WTC11 (cell line): ENCODE measurements around the gene BCORL1.

Source experiments
- CBFB ChIP-seq: sonication (generic); formaldehyde crosslinking; IDR thresholded peaks from 2 replicates; pipeline ENCODE4 v1.8.1; 2022; ENCODE audit warnings: mild to moderate bottlenecking, low read depth, missing genetic modification reagents
- ETV6 ChIP-seq: sonication (generic); formaldehyde crosslinking; IDR thresholded peaks from 2 replicates; pipeline ENCODE4 v1.8.1; 2022; ENCODE audit warnings: mild to moderate bottlenecking, missing genetic modification reagents
- FOXJ3 ChIP-seq: sonication (generic); formaldehyde crosslinking; IDR thresholded peaks from 2 replicates; pipeline ENCODE4 v1.9.0; 2021; ENCODE audit warnings: missing genetic modification reagents, mild to moderate bottlenecking, borderline replicate concordance
- NR1H2 ChIP-seq: sonication (generic); formaldehyde crosslinking; IDR thresholded peaks from 2 replicates; pipeline ENCODE4 v1.9.0; 2021; ENCODE audit warnings: mild to moderate bottlenecking, moderate library complexity, missing genetic modification reagents
- ZNF423 ChIP-seq: fragments of 250-450 bp; sonication (Bioruptor Pico); IDR thresholded peaks from 2 replicates; pipeline ENCODE4 v2.1.2; 2022; ENCODE audit warnings: mild to moderate bottlenecking, moderate library complexity
- TF ChIP-seq, protein P1 (sequence below): fragments of 200-600 bp; IDR thresholded peaks from 2 replicates; pipeline ENCODE4 v1.8.0; 2022; ENCODE audit warnings: antibody characterized with exemption
- TF ChIP-seq, protein P2 (sequence below): sonication (generic); formaldehyde crosslinking; IDR thresholded peaks from 2 replicates; pipeline ENCODE4 v1.8.0; 2022; ENCODE audit warnings: missing genetic modification reagents
- TF ChIP-seq, protein P3 (sequence below): sonication (generic); formaldehyde crosslinking; IDR thresholded peaks from 2 replicates; pipeline ENCODE4 v1.8.0; 2022; ENCODE audit warnings: mild to moderate bottlenecking, missing genetic modification reagents
- TF ChIP-seq, protein P4 (sequence below): sonication (generic); formaldehyde crosslinking; IDR thresholded peaks from 2 replicates; pipeline ENCODE4 v1.8.0; 2023; ENCODE audit warnings: missing genetic modification reagents
- TF ChIP-seq, protein P5 (sequence below): sonication (generic); formaldehyde crosslinking; IDR thresholded peaks from 2 replicates; pipeline ENCODE4 v1.8.1; 2022; ENCODE audit warnings: missing genetic modification reagents, borderline replicate concordance
- TF ChIP-seq, protein P6 (sequence below): sonication (generic); formaldehyde crosslinking; IDR thresholded peaks from 2 replicates; pipeline ENCODE4 v1.8.0; 2022; ENCODE audit warnings: mild to moderate bottlenecking, missing genetic modification reagents
- TF ChIP-seq, protein P7 (sequence below): sonication (generic); formaldehyde crosslinking; IDR thresholded peaks from 2 replicates; pipeline ENCODE4 v1.8.1; 2023; ENCODE audit warnings: mild to moderate bottlenecking, missing genetic modification reagents
- TF ChIP-seq, protein P8 (sequence below): sonication (generic); formaldehyde crosslinking; IDR thresholded peaks from 2 replicates; pipeline ENCODE4 v1.8.1; 2023; ENCODE audit warnings: mild to moderate bottlenecking, missing genetic modification reagents, moderate library complexity

DNA sequence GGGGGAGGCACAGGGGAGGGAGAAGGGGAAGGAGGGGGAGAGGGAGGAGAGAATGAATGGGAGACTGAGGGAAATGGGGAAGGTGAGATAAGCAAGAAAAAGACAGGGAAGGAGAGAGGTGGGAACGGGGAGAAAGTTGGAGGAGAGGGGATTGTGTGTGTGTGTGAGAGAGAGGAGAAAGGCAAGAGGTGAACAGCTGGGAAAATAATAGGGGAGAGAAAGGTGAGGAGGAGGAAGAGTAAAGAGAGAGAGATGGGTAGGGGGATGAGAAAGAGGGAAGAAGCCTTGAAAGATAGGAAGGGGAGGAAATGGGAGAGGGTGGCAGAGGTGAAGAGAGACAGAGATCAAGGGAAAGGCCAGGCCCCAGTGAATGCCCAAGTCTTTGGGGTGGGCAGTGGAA lies 20.1 kb downstream of the BCORL1 start:
- TF ChIP-seq FOXJ3 (CRISPR knock-in tag) (no peak), ETV6 (CRISPR knock-in tag) (no peak), NR1H2 (no peak), CBFB (no peak), ZNF423 (CRISPR knock-in tag) (no peak)
- TF ChIP-seq, protein P1, sequence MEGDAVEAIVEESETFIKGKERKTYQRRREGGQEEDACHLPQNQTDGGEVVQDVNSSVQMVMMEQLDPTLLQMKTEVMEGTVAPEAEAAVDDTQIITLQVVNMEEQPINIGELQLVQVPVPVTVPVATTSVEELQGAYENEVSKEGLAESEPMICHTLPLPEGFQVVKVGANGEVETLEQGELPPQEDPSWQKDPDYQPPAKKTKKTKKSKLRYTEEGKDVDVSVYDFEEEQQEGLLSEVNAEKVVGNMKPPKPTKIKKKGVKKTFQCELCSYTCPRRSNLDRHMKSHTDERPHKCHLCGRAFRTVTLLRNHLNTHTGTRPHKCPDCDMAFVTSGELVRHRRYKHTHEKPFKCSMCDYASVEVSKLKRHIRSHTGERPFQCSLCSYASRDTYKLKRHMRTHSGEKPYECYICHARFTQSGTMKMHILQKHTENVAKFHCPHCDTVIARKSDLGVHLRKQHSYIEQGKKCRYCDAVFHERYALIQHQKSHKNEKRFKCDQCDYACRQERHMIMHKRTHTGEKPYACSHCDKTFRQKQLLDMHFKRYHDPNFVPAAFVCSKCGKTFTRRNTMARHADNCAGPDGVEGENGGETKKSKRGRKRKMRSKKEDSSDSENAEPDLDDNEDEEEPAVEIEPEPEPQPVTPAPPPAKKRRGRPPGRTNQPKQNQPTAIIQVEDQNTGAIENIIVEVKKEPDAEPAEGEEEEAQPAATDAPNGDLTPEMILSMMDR = no peak
- TF ChIP-seq, protein P2, sequence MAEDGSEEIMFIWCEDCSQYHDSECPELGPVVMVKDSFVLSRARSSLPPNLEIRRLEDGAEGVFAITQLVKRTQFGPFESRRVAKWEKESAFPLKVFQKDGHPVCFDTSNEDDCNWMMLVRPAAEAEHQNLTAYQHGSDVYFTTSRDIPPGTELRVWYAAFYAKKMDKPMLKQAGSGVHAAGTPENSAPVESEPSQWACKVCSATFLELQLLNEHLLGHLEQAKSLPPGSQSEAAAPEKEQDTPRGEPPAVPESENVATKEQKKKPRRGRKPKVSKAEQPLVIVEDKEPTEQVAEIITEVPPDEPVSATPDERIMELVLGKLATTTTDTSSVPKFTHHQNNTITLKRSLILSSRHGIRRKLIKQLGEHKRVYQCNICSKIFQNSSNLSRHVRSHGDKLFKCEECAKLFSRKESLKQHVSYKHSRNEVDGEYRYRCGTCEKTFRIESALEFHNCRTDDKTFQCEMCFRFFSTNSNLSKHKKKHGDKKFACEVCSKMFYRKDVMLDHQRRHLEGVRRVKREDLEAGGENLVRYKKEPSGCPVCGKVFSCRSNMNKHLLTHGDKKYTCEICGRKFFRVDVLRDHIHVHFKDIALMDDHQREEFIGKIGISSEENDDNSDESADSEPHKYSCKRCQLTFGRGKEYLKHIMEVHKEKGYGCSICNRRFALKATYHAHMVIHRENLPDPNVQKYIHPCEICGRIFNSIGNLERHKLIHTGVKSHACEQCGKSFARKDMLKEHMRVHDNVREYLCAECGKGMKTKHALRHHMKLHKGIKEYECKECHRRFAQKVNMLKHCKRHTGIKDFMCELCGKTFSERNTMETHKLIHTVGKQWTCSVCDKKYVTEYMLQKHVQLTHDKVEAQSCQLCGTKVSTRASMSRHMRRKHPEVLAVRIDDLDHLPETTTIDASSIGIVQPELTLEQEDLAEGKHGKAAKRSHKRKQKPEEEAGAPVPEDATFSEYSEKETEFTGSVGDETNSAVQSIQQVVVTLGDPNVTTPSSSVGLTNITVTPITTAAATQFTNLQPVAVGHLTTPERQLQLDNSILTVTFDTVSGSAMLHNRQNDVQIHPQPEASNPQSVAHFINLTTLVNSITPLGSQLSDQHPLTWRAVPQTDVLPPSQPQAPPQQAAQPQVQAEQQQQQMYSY = no peak
- TF ChIP-seq, protein P3, sequence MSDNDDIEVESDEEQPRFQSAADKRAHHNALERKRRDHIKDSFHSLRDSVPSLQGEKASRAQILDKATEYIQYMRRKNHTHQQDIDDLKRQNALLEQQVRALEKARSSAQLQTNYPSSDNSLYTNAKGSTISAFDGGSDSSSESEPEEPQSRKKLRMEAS (CRISPR knock-in tag) = no peak
- TF ChIP-seq, protein P4, sequence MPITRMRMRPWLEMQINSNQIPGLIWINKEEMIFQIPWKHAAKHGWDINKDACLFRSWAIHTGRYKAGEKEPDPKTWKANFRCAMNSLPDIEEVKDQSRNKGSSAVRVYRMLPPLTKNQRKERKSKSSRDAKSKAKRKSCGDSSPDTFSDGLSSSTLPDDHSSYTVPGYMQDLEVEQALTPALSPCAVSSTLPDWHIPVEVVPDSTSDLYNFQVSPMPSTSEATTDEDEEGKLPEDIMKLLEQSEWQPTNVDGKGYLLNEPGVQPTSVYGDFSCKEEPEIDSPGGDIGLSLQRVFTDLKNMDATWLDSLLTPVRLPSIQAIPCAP (CRISPR knock-in tag) = no peak
- TF ChIP-seq, protein P5, sequence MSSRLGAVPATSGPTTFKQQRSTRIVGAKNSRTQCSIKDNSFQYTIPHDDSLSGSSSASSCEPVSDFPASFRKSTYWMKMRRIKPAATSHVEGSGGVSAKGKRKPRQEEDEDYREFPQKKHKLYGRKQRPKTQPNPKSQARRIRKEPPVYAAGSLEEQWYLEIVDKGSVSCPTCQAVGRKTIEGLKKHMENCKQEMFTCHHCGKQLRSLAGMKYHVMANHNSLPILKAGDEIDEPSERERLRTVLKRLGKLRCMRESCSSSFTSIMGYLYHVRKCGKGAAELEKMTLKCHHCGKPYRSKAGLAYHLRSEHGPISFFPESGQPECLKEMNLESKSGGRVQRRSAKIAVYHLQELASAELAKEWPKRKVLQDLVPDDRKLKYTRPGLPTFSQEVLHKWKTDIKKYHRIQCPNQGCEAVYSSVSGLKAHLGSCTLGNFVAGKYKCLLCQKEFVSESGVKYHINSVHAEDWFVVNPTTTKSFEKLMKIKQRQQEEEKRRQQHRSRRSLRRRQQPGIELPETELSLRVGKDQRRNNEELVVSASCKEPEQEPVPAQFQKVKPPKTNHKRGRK (CRISPR knock-in tag) = no peak
- TF ChIP-seq, protein P6, sequence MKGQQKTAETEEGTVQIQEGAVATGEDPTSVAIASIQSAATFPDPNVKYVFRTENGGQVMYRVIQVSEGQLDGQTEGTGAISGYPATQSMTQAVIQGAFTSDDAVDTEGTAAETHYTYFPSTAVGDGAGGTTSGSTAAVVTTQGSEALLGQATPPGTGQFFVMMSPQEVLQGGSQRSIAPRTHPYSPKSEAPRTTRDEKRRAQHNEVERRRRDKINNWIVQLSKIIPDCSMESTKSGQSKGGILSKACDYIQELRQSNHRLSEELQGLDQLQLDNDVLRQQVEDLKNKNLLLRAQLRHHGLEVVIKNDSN (CRISPR knock-in tag) = no peak
- TF ChIP-seq, protein P7, sequence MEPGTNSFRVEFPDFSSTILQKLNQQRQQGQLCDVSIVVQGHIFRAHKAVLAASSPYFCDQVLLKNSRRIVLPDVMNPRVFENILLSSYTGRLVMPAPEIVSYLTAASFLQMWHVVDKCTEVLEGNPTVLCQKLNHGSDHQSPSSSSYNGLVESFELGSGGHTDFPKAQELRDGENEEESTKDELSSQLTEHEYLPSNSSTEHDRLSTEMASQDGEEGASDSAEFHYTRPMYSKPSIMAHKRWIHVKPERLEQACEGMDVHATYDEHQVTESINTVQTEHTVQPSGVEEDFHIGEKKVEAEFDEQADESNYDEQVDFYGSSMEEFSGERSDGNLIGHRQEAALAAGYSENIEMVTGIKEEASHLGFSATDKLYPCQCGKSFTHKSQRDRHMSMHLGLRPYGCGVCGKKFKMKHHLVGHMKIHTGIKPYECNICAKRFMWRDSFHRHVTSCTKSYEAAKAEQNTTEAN (CRISPR knock-in tag) = no peak
- TF ChIP-seq, protein P8, sequence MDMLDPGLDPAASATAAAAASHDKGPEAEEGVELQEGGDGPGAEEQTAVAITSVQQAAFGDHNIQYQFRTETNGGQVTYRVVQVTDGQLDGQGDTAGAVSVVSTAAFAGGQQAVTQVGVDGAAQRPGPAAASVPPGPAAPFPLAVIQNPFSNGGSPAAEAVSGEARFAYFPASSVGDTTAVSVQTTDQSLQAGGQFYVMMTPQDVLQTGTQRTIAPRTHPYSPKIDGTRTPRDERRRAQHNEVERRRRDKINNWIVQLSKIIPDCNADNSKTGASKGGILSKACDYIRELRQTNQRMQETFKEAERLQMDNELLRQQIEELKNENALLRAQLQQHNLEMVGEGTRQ (CRISPR knock-in tag) = no peak
